HCT116 (cell line): ENCODE results near the gene COPE. TPM values are rescaled to one million over a fixed set of nuclear protein-coding genes. Genes with fewer than 3 reads are reported as not detected.

ENCODE experiments used
- ATAC-seq: fragments of 200-7000 bp; cut with Tn5 transposase; 2 replicates; pipeline ENCODE4 v1.9.1; 2020; ENCODE audit warnings: mild to moderate bottlenecking, moderate library complexity
- BruUV-seq: library from RNA; stranded (reverse); fragments of 400-500 nt; replicated peaks from 2 replicates; lab custom pipeline; 2021; lab: Mats Ljungman, UMichigan
- CTCF ChIA-PET: fragments of 300-600 bp; sonication (Branson Sonifier 250); formaldehyde crosslinking; loops from one replicate; lab custom pipeline; 2021; ENCODE audit warnings: antibody characterized with exemption; lab: Charles Lee
- POLR2A ChIA-PET: fragments of 300-600, 350-600 bp; sonication (Branson Sonifier 250); formaldehyde crosslinking; loops from one replicate; lab custom pipeline; 2021; ENCODE audit warnings: antibody characterized with exemption; lab: Charles Lee
- RAD21 ChIA-PET, 2 experiments: fragments of 300-600 bp; sonication (Branson Sonifier 250); formaldehyde crosslinking; loops; one replicate each; lab custom pipeline; 2023; ENCODE audit warnings: low total read pairs in 2 of 2; ENCODE audit not compliant: uncharacterized antibody in 2 of 2, unreplicated experiment in 2 of 2, low non-redundant PET in 1 of 2; lab: Charles Lee
- DNase-seq: peaks from one replicate; pipeline ENCODE4 v3.0.0-alpha.2; 2010; ENCODE audit warnings: low read depth, low spot score
- H2AFZ ChIP-seq: fragments of 200-600 bp; shearing (Covaris generic), sonication (generic); 2 replicates; pipeline ENCODE4 v1.6.1; 2017; ENCODE audit warnings: low read depth, mixed run types, mixed read lengths, antibody characterized with exemption, low read length; ENCODE audit not compliant: poor library complexity, severe bottlenecking
- H3K27ac ChIP-seq: 2 replicates; pipeline ENCODE4 v1.5.1; 2012; ENCODE audit warnings: low read depth, low read length
- H3K27me3 ChIP-seq: fragments of 200-600 bp; sonication (generic); 2 replicates; pipeline ENCODE4 v1.6.1; 2016; ENCODE audit warnings: mixed run types, low read length, mixed read lengths; ENCODE audit not compliant: insufficient read depth
- H3K36me3 ChIP-seq, 2 experiments: fragments of 200-500 bp in 1 of 2; fragments of 200-600 bp in 1 of 2; sonication (Bioruptor generic) in 1 of 2; sonication (generic) in 1 of 2; 2 replicates each; pipeline versions ENCODE4 v1.5.1 to v1.6.1; 2014 to 2016; ENCODE audit warnings: low read length in 2 of 2, inconsistent platforms in 1 of 2, mixed read lengths in 1 of 2, mixed run types in 1 of 2; ENCODE audit not compliant: insufficient read depth in 2 of 2, control insufficient read depth in 1 of 2
- H3K4me1 ChIP-seq, 2 experiments: fragments of 200-600 bp in 1 of 2; sonication (generic) in 1 of 2; 2 replicates each; pipeline versions ENCODE4 v1.5.1 to v1.6.1; 2012 to 2017; ENCODE audit warnings: low read length in 2 of 2, inconsistent platforms in 1 of 2, mild to moderate bottlenecking in 1 of 2, mixed read lengths in 1 of 2, mixed run types in 1 of 2, moderate library complexity in 1 of 2; ENCODE audit not compliant: insufficient read depth in 2 of 2, control insufficient read depth in 1 of 2
- H3K4me2 ChIP-seq: fragments of 200-600 bp; sonication (generic); 2 replicates; pipeline ENCODE4 v1.6.1; 2017; ENCODE audit warnings: mixed run types, low read length, mixed read lengths
- H3K4me3 ChIP-seq, 2 experiments: fragments of 200-600 bp in 1 of 2; sonication (generic) in 1 of 2; replicated peaks in 1 of 2; 2 replicates each; pipeline ENCODE4 v1.5.1; 2011 to 2016; ENCODE audit warnings: low read length in 2 of 2, control low read depth in 1 of 2, low read depth in 1 of 2, mild to moderate bottlenecking in 1 of 2, mixed read lengths in 1 of 2, mixed run types in 1 of 2
- H3K79me2 ChIP-seq: fragments of 200-600 bp; sonication (generic); 2 replicates; pipeline ENCODE4 v1.6.1; 2017; ENCODE audit warnings: mild to moderate bottlenecking, mixed run types, low read length, moderate library complexity, mixed read lengths; ENCODE audit not compliant: insufficient read depth
- H3K9ac ChIP-seq: fragments of 200-600 bp; sonication (generic); 2 replicates; pipeline ENCODE4 v1.6.1; 2016; ENCODE audit warnings: low read length, mixed read lengths
- H3K9me2 ChIP-seq: fragments of 200-600 bp; sonication (generic), shearing (Covaris generic); 2 replicates; pipeline ENCODE4 v1.6.1; 2017; ENCODE audit warnings: mixed run types, mild to moderate bottlenecking, moderate library complexity; ENCODE audit not compliant: insufficient read depth
- H3K9me3 ChIP-seq, 2 experiments: fragments of 200-500 bp in 1 of 2; fragments of 200-600 bp in 1 of 2; sonication (Bioruptor generic) in 1 of 2; sonication (generic) in 1 of 2; 2 replicates each; pipeline ENCODE4 v1.6.1; 2014 to 2017; ENCODE audit warnings: low read length in 2 of 2, mixed read lengths in 2 of 2, inconsistent platforms in 1 of 2, low read depth in 1 of 2, mild to moderate bottlenecking in 1 of 2, mixed run types in 1 of 2, moderate library complexity in 1 of 2; ENCODE audit not compliant: control insufficient read depth in 1 of 2, insufficient read depth in 1 of 2
- H4K20me1 ChIP-seq: fragments of 200-600 bp; sonication (generic), shearing (Covaris generic); 2 replicates; pipeline ENCODE4 v1.6.1; 2017; ENCODE audit warnings: mixed run types, mild to moderate bottlenecking, moderate library complexity; ENCODE audit not compliant: insufficient read depth
- ATF3 ChIP-seq: IDR thresholded peaks from 2 replicates; pipeline ENCODE4 v1.6.1; 2012
- CBX3 ChIP-seq: IDR thresholded peaks from 2 replicates; pipeline ENCODE4 v1.6.1; 2012; ENCODE audit warnings: low read depth
- EZH2phosphoT487 ChIP-seq: fragments of 200-600 bp; IDR thresholded peaks from 2 replicates; pipeline ENCODE4 v1.6.1; 2018; ENCODE audit warnings: antibody characterized with exemption, borderline replicate concordance
- FOSL1 ChIP-seq: IDR thresholded peaks from 2 replicates; pipeline ENCODE4 v1.6.1; 2012; ENCODE audit warnings: low read depth
- JUND ChIP-seq: IDR thresholded peaks from 2 replicates; pipeline ENCODE4 v1.6.1; 2012
- POLR2A ChIP-seq: IDR thresholded peaks from 2 replicates; pipeline ENCODE4 v1.7.0; 2011; ENCODE audit warnings: borderline replicate concordance; ENCODE audit not compliant: insufficient read depth, insufficient read length; ENCODE audit errors: extremely low read depth
- POLR2AphosphoS5 ChIP-seq: IDR thresholded peaks from 2 replicates; pipeline ENCODE4 v1.6.1; 2011; ENCODE audit warnings: mild to moderate bottlenecking, low read depth, low read length, moderate library complexity
- SP1 ChIP-seq: IDR thresholded peaks from 2 replicates; pipeline ENCODE4 v1.6.1; 2012; ENCODE audit warnings: low read depth
- SRF ChIP-seq: IDR thresholded peaks from 2 replicates; pipeline ENCODE4 v1.6.1; 2012; ENCODE audit warnings: low read depth
- TCF7L2 ChIP-seq: IDR thresholded peaks from 2 replicates; pipeline ENCODE4 v1.7.0; 2011; ENCODE audit warnings: borderline replicate concordance, inconsistent platforms; ENCODE audit not compliant: insufficient read depth, insufficient read length; ENCODE audit errors: extremely low read depth
- YY1 ChIP-seq: IDR thresholded peaks from 2 replicates; pipeline ENCODE4 v1.6.1; 2011; ENCODE audit warnings: low read length, low read depth, moderate library complexity, mild to moderate bottlenecking; ENCODE audit not compliant: insufficient replicate concordance; ENCODE audit errors: extremely low read depth
- ZFX ChIP-seq: fragments of 450-650 bp; IDR thresholded peaks from 2 replicates; pipeline ENCODE4 v1.6.1; 2017
- intact Hi-C: fragments of 100-400 bp; cut with micrococcal nuclease; formaldehyde crosslinking; loops from 2 replicates; pipeline ENCODE4 v1.10.0; 2022
- total RNA-seq: library from RNA; stranded (reverse); gene quantifications from one replicate; pipeline ENCODE4 v1.2.1, GENCODE V29; 2021; ENCODE audit not compliant: unreplicated experiment
- TF ChIP-seq, protein P1 (sequence below), 3 experiments: fragments of 200-600 bp in 1 of 3; sonication (generic) in 1 of 3; IDR thresholded peaks in 2 of 3; conservative IDR thresholded peaks in 1 of 3; 2 replicates each; pipeline ENCODE4 v1.5.1; 2012 to 2017; ENCODE audit warnings: low read depth in 2 of 3, low read length in 2 of 3, antibody characterized with exemption in 1 of 3, borderline replicate concordance in 1 of 3, control low read depth in 1 of 3, mild to moderate bottlenecking in 1 of 3, mixed read lengths in 1 of 3, mixed run types in 1 of 3, moderate library complexity in 1 of 3; ENCODE audit not compliant: insufficient read depth in 1 of 3
- TF ChIP-seq, protein P2 (sequence below): IDR thresholded peaks from 2 replicates; pipeline ENCODE4 v1.6.1; 2011; ENCODE audit warnings: mild to moderate bottlenecking, low read length, moderate library complexity; ENCODE audit not compliant: insufficient replicate concordance; ENCODE audit errors: extremely low read depth

COPE gene
- total RNA-seq, 1 experiment from 2014 or later = 263 TPM

DNA sequence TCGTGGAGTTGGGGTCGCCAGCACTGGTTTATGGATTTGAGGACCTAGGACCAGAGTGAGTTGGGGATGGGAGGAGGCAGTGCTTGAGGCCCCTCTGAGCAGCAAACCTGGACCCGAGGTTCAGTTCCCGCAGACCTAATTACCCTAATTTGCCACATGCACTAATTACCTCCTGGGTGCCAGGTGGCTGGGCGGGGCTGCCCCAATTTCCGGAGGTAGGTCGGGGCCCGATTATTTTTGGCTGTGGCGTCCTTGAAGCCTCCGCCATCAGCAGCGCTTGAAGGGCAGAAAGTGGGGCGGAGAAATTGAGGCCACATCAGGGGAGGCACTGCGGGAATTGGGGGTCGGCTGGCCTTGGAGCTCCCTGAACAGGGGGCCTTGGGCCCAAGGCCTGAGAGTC, 27.7 kb upstream of the COPE start:
- no peaks in the 10 kb centered on the region for H3K27me3 ChIP-seq
- no TSS peak for BruUV-seq
- H3K9me3 ChIP-seq = no peaks in the 10 kb centered on the region
- no peak overlapping the region for H3K4me2 ChIP-seq
- CTCF ChIA-PET = no interaction called here
- H4K20me1 ChIP-seq = no peaks in the 10 kb centered on the region
- DNase-seq (no peak), ATAC-seq (no peak)
- TF ChIP-seq POLR2AphosphoS5 (no peak), ATF3 (no peak), SP1 (no peak), EZH2phosphoT487 (no peak), FOSL1 (no peak), JUND (no peak)
- TF ChIP-seq, protein P1, sequence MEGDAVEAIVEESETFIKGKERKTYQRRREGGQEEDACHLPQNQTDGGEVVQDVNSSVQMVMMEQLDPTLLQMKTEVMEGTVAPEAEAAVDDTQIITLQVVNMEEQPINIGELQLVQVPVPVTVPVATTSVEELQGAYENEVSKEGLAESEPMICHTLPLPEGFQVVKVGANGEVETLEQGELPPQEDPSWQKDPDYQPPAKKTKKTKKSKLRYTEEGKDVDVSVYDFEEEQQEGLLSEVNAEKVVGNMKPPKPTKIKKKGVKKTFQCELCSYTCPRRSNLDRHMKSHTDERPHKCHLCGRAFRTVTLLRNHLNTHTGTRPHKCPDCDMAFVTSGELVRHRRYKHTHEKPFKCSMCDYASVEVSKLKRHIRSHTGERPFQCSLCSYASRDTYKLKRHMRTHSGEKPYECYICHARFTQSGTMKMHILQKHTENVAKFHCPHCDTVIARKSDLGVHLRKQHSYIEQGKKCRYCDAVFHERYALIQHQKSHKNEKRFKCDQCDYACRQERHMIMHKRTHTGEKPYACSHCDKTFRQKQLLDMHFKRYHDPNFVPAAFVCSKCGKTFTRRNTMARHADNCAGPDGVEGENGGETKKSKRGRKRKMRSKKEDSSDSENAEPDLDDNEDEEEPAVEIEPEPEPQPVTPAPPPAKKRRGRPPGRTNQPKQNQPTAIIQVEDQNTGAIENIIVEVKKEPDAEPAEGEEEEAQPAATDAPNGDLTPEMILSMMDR (IDR thresholded peaks at IDR 0.05 in 2 of 3, conservative IDR thresholded peaks at IDR 0.05 in 1 of 3; ENCODE audit: borderline replicate concordance in 1 of 3, insufficient read depth in 1 of 3, low read depth in 2 of 3, low read length in 2 of 3) = no peak
- H3K36me3 ChIP-seq = no peaks in the 10 kb centered on the region
- H3K27ac ChIP-seq = no peak overlapping the region
- intact Hi-C loops = no loop called here
- no peak overlapping the region for H2AFZ ChIP-seq
- no peak overlapping the region for H3K9ac ChIP-seq
- POLR2A ChIA-PET = interaction anchor here (0.8 kb wide), 1 partner anchor 28 kb away, joined by 3 read pairs; the partner anchor contains the start of genes COPE and DDX49
- RAD21 ChIA-PET = no interaction called here
- peaks cover 0 to 5% of the 10 kb centered on the region in 2 experiments; a peak in 2 of 4 replicates for H3K4me1 ChIP-seq
- no peaks in the 10 kb centered on the region for H3K79me2 ChIP-seq
- no peaks in the 10 kb centered on the region for H3K9me2 ChIP-seq
- no peak overlapping the region for H3K4me3 ChIP-seq

DNA sequence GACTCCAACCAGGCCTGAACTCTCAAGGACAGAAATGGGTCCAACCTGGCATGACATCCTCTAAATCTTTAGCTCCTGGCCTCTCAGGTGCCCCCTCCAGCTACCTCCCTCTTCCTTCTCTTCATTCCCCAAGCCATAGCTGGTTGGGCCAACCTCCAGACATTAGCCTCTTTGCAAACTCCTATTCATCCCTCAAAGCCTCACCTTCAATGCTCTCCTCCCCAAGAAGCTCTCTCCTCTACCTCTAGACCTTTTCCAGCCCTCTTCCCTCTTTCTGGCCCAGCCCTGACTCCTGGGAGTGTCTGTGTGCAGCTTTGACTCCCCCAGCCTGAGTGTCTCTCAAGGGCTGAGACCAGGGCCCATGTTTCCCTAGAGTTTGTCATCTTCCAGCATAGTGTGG, 27.1 kb upstream of the COPE start:
- no TSS peak for BruUV-seq
- Histone ChIP-seq H3K27ac (no peak overlapping the region), H3K4me2 (no peak overlapping the region), H3K9me3 (no peaks in the 10 kb centered on the region), H3K79me2 (no peaks in the 10 kb centered on the region), H3K4me1 (peaks cover 4 to 6% of the 10 kb centered on the region in 2 experiments; a peak in 3 of 4 replicates), H3K9ac (no peak overlapping the region), H3K4me3 (no peak overlapping the region), H3K27me3 (no peaks in the 10 kb centered on the region), H4K20me1 (no peaks in the 10 kb centered on the region), H3K36me3 (no peaks in the 10 kb centered on the region), H3K9me2 (no peaks in the 10 kb centered on the region), H2AFZ (no peak overlapping the region)
- ATAC-seq (no peak), DNase-seq (no peak)
- intact Hi-C loops = no loop called here
- RAD21 ChIA-PET = no interaction called here
- CTCF ChIA-PET = no interaction called here
- POLR2A ChIA-PET = interaction anchor here (0.8 kb wide), 1 partner anchor 27 kb away, joined by 3 read pairs; the partner anchor contains the start of genes COPE and DDX49
- no peak for TF ChIP-seq CBX3
- TF ChIP-seq SRF = no peak
- no peak for TF ChIP-seq TCF7L2
- no peak for TF ChIP-seq ATF3
- TF ChIP-seq ZFX = no peak
- TF ChIP-seq JUND = no peak
- TF ChIP-seq SP1 = no peak
- TF ChIP-seq POLR2A = no peak
- TF ChIP-seq, protein P2, sequence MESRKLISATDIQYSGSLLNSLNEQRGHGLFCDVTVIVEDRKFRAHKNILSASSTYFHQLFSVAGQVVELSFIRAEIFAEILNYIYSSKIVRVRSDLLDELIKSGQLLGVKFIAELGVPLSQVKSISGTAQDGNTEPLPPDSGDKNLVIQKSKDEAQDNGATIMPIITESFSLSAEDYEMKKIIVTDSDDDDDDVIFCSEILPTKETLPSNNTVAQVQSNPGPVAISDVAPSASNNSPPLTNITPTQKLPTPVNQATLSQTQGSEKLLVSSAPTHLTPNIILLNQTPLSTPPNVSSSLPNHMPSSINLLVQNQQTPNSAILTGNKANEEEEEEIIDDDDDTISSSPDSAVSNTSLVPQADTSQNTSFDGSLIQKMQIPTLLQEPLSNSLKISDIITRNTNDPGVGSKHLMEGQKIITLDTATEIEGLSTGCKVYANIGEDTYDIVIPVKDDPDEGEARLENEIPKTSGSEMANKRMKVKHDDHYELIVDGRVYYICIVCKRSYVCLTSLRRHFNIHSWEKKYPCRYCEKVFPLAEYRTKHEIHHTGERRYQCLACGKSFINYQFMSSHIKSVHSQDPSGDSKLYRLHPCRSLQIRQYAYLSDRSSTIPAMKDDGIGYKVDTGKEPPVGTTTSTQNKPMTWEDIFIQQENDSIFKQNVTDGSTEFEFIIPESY = no peak
- TF ChIP-seq YY1 = no peak
